GM18951 (cell line): Measurements from ENCODE around the gene NRIP1.

Experiments
- POLR2A ChIP-seq: IDR thresholded peaks from 4 replicates; pipeline ENCODE4 v1.6.1; 2011; ENCODE audit warnings: mild to moderate bottlenecking; ENCODE audit not compliant: insufficient read length, insufficient read depth; ENCODE audit errors: extremely low read depth
- in situ Hi-C: fragments of 300-500 bp; cut with MboI; formaldehyde crosslinking; loops from one replicate; pipeline ENCODE4 v1.12.0; 2022; ENCODE audit warnings: low sequenced_read_pairs, mixed read lengths, inconsistent platforms; ENCODE audit not compliant: unreplicated experiment

NRIP1 gene

GRCh38 chr21:15003463-15004135 is 61.2 kb downstream of the NRIP1 start:
- no peak for TF ChIP-seq POLR2A
- in situ Hi-C loops, result no loop called here

- no peak for TF ChIP-seq POLR2A
- in situ Hi-C loops, result no loop called here
Measured at GRCh38 chr21:15001857-15002606, 62.8 kb downstream of the NRIP1 start.

- in situ Hi-C loops, result no loop called here
- no peak for TF ChIP-seq POLR2A
Measured at GRCh38 chr21:15001113-15001512, 63.7 kb downstream of the NRIP1 start.

- in situ Hi-C loops, result no loop called here
- no peak for TF ChIP-seq POLR2A
Measured at GRCh38 chr21:15000081-15000480, 64.7 kb downstream of the NRIP1 start.

GRCh38 chr21:14998784-14999183 is 66.0 kb downstream of the NRIP1 start:
- no peak for TF ChIP-seq POLR2A
- in situ Hi-C loops, result no loop called here

- in situ Hi-C loops, result no loop called here
- no peak for TF ChIP-seq POLR2A
Measured at GRCh38 chr21:14998336-14998735, 66.5 kb downstream of the NRIP1 start.

- in situ Hi-C loops, result no loop called here
- no peak for TF ChIP-seq POLR2A
Measured at GRCh38 chr21:14995695-14996490, 68.9 kb downstream of the NRIP1 start.

- in situ Hi-C loops, result no loop called here
- TF ChIP-seq POLR2A, result no peak
Measured at GRCh38 chr21:14995226-14995625, 69.6 kb downstream of the NRIP1 start.

- TF ChIP-seq POLR2A, result no peak
- in situ Hi-C loops, result no loop called here
Measured at GRCh38 chr21:14993115-14993514, 71.7 kb downstream of the NRIP1 start.

GRCh38 chr21:14991957-14992356 is 72.8 kb downstream of the NRIP1 start:
- in situ Hi-C loops, result no loop called here
- TF ChIP-seq POLR2A, result no peak

GRCh38 chr21:14989359-14989758 is 75.4 kb downstream of the NRIP1 start:
- in situ Hi-C loops, result no loop called here
- no peak for TF ChIP-seq POLR2A

- in situ Hi-C loops, result no loop called here
- no peak for TF ChIP-seq POLR2A
Measured at GRCh38 chr21:14988760-14989159, 76.0 kb downstream of the NRIP1 start.

GRCh38 chr21:14987370-14988170 is 77.2 kb downstream of the NRIP1 start:
- TF ChIP-seq POLR2A, result no peak
- in situ Hi-C loops, result no loop called here
